ENCODE measurements around the gene DTX1.

DTX1 gene

DNA sequence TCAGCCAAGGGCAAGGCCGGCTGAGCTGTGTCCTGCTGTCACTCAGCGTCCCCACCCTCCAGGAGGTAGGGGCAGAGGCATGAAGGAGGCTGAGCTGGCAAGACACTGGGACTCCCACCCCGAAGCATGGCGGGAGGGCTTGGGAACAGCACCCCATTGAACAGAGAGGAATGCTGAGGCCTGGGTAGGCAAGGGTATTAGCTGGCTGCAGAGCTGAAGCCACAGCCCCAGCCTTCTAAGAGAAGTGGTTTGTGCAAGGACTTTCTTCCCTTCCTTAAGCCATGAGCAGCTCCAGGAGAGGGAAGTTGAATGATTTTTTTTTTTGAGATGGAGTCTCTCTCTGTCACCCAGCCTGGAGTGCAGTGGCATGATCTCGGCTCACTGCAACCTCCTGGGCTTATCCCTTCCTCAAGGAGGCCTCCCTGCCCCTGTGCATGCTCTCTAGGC, 86.4 kb downstream of the DTX1 start:
- TF ChIP-seq, protein P1, sequence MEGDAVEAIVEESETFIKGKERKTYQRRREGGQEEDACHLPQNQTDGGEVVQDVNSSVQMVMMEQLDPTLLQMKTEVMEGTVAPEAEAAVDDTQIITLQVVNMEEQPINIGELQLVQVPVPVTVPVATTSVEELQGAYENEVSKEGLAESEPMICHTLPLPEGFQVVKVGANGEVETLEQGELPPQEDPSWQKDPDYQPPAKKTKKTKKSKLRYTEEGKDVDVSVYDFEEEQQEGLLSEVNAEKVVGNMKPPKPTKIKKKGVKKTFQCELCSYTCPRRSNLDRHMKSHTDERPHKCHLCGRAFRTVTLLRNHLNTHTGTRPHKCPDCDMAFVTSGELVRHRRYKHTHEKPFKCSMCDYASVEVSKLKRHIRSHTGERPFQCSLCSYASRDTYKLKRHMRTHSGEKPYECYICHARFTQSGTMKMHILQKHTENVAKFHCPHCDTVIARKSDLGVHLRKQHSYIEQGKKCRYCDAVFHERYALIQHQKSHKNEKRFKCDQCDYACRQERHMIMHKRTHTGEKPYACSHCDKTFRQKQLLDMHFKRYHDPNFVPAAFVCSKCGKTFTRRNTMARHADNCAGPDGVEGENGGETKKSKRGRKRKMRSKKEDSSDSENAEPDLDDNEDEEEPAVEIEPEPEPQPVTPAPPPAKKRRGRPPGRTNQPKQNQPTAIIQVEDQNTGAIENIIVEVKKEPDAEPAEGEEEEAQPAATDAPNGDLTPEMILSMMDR (IDR thresholded peaks at IDR 0.05; ENCODE audit: low read depth, low read length) = no peak
- no peak for DNase-seq (ENCODE audit: extremely low read depth, low read depth)

DNA sequence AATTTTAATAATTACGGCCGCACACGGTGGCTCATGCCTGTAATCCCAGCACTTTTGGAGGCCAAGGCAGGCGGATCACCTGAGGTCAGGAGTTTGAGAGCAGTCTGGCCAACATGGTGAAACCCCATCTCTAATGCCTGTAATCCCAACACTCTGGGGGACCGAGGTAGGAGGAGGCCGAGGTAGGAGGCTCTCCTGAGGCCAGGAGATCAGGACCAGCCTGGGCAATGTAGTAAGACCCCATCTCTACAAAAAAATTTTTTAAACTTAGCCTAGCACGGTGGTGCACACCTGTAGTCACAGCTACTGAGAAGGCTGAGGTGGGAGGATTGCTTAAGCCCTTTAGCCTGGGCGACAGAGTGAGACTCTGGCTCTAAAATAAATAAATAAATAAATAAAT, 87.4 kb downstream of the DTX1 start:
- TF ChIP-seq, protein P1 (IDR thresholded peaks at IDR 0.05; ENCODE audit: low read depth, low read length) = no peak
- no peak for DNase-seq (ENCODE audit: extremely low read depth, low read depth)

DNA sequence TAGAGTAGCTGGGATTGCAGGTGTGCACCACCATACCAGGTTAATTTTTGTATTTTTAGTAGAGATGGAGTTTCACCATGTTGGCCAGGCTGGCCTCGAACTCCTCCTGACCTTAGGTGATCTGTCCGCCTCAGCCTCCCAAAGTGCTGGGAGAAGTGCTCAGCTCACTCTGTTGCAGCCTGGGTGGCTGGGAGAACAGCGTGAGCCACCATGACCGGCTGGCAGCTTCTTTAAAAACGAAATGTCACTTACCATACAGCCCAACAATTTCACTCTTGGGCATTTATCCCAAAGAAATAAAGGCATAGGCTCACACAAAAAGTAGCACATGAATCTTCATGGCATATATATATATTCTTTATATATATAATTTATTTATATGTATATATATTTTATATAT, 88.3 kb downstream of the DTX1 start:
- TF ChIP-seq, protein P1 (IDR thresholded peaks at IDR 0.05; ENCODE audit: low read depth, low read length) = no peak
- no peak for DNase-seq (ENCODE audit: extremely low read depth, low read depth)

DNA sequence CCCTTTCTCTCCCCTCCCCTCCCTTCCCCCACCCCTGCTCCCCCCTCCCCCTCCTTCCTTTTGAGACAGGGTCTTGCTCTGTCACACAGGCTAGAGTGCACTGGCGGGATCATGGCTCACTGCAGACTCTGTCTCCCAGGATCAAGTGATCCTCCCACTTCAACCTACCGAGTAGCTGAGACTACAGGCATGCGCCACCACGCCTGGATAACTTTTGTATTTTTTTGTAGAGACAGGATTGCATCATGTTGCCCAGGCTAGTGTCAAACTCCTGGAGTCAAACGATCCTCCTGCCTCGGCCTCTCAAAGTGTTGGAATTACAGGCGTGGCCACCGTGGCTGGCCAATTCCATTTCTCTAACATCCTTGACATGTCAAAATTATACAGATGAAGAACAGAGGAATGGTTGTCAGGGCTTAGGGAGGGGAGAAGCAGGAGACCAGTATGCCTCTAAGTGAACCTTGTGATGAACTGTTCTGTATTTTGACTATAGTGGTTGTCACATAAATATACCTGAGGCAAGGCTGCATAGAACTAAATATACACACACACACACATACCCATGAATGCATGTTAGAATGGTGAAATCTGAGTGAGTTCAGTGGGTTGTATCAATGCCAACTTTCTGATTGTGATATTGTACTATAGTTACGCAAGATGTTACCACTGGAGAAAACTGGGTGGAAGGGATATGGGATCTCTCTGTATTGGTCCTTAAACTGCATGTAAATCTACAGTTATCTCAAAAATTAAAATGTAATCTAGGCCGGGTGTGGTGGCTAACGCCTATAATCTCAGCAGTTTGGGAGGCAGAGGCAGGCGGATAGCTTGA, 89.4 kb downstream of the DTX1 start:
- TF ChIP-seq, protein P1 (IDR thresholded peaks at IDR 0.05; ENCODE audit: low read depth, low read length) = no peak
- no peak for DNase-seq (ENCODE audit: extremely low read depth, low read depth)

DNA sequence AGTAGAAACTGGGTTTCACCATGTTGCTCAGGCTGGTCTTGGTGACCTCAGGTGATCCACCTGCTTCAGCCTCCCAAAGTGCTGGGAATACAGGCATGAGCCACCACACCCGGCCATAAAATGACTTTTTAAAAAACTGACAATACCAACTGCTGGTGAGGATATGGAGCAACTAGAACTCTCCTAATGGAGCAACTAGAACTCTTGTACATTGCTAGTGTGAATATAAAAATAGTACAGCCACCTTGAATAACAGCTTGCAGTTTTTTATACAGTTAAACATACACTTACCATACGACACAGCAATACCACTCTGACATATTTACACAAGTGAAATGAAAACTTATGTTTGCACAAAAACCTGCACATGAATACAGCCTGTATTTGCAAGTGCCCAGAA, 90.5 kb downstream of the DTX1 start:
- DNase-seq (ENCODE audit: extremely low read depth, low read depth) = no peak
- TF ChIP-seq, protein P1 (IDR thresholded peaks at IDR 0.05; ENCODE audit: low read depth, low read length) = no peak

Measured in AG09319 (cell line).